ENCODE results near the gene MIS18A.
"Not testable (repeated sequence)": the region's sequence is repeated elsewhere in the genome, so short reads cannot be mapped to it uniquely, and the experiment has no call there.

Gene MIS18A

GRCh38 chr21:32285476-32285875, 6.6 kb upstream of the MIS18A start:
- H3K4me3 ChIP-seq (ENCODE audit: low read length): no peak overlapping the region
- H3K9me3 ChIP-seq (ENCODE audit: control insufficient read depth, insufficient read depth, low read length): no peaks in the 10 kb centered on the region
- no peaks in the 10 kb centered on the region for H3K36me3 ChIP-seq (ENCODE audit: control insufficient read depth, insufficient read depth, low read length)
- DNase-seq (ENCODE audit: low read depth, low spot score): no peak
- H3K4me1 ChIP-seq (ENCODE audit: control insufficient read depth, insufficient read depth, low read length): no peaks in the 10 kb centered on the region
- WGBS (ENCODE audit: insufficient coverage, insufficient read length): no CpG with 5 or more reads among the region's 4 CpGs
- H3K27ac ChIP-seq (ENCODE audit: low read length): no peak overlapping the region
- no peaks in the 10 kb centered on the region for H3K27me3 ChIP-seq (ENCODE audit: control insufficient read depth, insufficient read depth, low read length)

- Histone ChIP-seq H3K4me3 (ENCODE audit: low read length) (no peak overlapping the region), H3K9me3 (ENCODE audit: control insufficient read depth, insufficient read depth, low read length) (no peaks in the 10 kb centered on the region), H3K27ac (ENCODE audit: low read length) (no peak overlapping the region), H3K4me1 (ENCODE audit: control insufficient read depth, insufficient read depth, low read length) (peaks cover 2% of the 10 kb centered on the region), H3K36me3 (ENCODE audit: control insufficient read depth, insufficient read depth, low read length) (no peaks in the 10 kb centered on the region), H3K27me3 (ENCODE audit: control insufficient read depth, insufficient read depth, low read length) (no peaks in the 10 kb centered on the region)
- WGBS (ENCODE audit: insufficient coverage, insufficient read length): no CpG with 5 or more reads among the region's 6 CpGs
- no peak for DNase-seq (ENCODE audit: low read depth, low spot score)
Observed at GRCh38 chr21:32282992-32283391, 4.1 kb upstream of the MIS18A start.

DNA sequence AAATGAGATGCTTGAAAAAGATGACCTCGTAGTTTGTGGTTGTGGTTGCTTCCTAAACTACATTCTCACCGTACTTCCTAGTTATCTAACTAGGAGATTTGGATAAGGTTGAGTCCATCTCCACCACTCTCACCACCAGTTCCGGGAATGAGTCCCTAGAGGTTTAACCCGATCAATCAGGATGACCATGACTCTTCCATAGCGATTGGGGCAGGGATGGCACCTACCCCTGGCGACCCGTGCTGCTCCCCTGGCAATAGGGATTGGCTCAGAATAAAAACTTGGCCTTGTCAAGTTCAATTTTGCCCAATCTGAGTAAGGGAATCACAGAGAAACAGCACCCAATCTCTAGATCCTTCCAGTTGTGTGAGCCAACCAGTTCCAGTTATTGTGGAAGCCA, 2.7 kb upstream of the MIS18A start:
- Histone ChIP-seq H3K4me1 (ENCODE audit: control insufficient read depth, insufficient read depth, low read length) (peaks cover 2% of the 10 kb centered on the region), H3K4me3 (ENCODE audit: low read length) (no peak overlapping the region), H3K27me3 (ENCODE audit: control insufficient read depth, insufficient read depth, low read length) (no peaks in the 10 kb centered on the region), H3K9me3 (ENCODE audit: control insufficient read depth, insufficient read depth, low read length) (no peaks in the 10 kb centered on the region), H3K27ac (ENCODE audit: low read length) (no peak overlapping the region), H3K36me3 (ENCODE audit: control insufficient read depth, insufficient read depth, low read length) (no peaks in the 10 kb centered on the region)
- DNase-seq (ENCODE audit: low read depth, low spot score): no peak
- no CpG with 5 or more reads among the region's 7 CpGs for WGBS (ENCODE audit: insufficient coverage, insufficient read length)

DNA sequence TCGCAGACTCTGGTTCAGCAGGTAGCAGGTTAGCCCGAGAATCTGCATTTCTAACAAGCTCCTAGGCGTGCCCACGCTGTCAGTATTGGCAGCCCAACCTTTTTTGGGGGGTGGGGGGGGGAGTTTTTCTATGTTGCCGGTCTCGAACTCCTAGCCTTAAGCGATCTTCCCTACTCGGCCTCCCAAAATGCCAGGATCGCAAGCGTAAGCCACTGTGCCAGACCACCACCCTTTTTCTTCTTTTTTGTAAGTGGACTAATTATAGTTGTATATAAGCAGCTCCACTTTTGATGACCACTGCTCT, 480 bp upstream of the MIS18A start:
- DNase-seq (ENCODE audit: low read depth, low spot score): no peak
- H3K27me3 ChIP-seq (ENCODE audit: control insufficient read depth, insufficient read depth, low read length): no peaks in the 10 kb centered on the region
- H3K9me3 ChIP-seq (ENCODE audit: control insufficient read depth, insufficient read depth, low read length): no peaks in the 10 kb centered on the region
- H3K4me3 ChIP-seq (ENCODE audit: low read length): peak overlapping the region; percentile 89; the same call in 1 of the 2 replicates
- no peak overlapping the region for H3K27ac ChIP-seq (ENCODE audit: low read length)
- no peaks in the 10 kb centered on the region for H3K36me3 ChIP-seq (ENCODE audit: control insufficient read depth, insufficient read depth, low read length)
- no CpG with 5 or more reads among the region's 10 CpGs for WGBS (ENCODE audit: insufficient coverage, insufficient read length)
- H3K4me1 ChIP-seq (ENCODE audit: control insufficient read depth, insufficient read depth, low read length): peaks cover 2% of the 10 kb centered on the region

GRCh38 chr21:32278103-32278502, 746 bp downstream of the MIS18A start:
- Histone ChIP-seq H3K27me3 (ENCODE audit: control insufficient read depth, insufficient read depth, low read length) (no peaks in the 10 kb centered on the region), H3K27ac (ENCODE audit: low read length) (no peak overlapping the region), H3K4me1 (ENCODE audit: control insufficient read depth, insufficient read depth, low read length) (peaks cover 2% of the 10 kb centered on the region), H3K36me3 (ENCODE audit: control insufficient read depth, insufficient read depth, low read length) (peaks cover 2% of the 10 kb centered on the region; the same call in 1 of the 2 replicates), H3K4me3 (ENCODE audit: low read length) (peak overlapping the region; percentile 89), H3K9me3 (ENCODE audit: control insufficient read depth, insufficient read depth, low read length) (no peaks in the 10 kb centered on the region)
- no peak for DNase-seq (ENCODE audit: low read depth, low spot score)
- no CpG with 5 or more reads among the region's 9 CpGs for WGBS (ENCODE audit: insufficient coverage, insufficient read length)

DNA sequence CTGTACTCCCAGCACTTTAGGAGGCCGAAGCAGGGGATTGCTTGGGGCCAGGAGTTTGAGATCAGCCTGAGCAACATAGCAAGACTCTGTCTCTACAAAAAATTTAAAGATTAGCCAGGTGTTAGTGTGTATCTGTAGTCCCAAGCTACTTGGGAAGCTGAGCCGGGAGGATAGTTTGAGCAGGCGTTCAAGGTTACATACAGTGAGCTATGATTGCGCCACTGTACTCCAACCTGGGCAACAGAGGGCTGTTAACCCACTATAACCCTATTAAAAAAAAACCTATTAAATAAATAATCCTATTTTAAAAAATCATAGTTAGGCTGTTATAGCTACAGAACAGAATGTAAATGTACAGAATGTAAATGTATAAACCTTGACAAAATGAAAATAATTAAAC, 2.2 kb downstream of the MIS18A start:
- peaks cover 2% of the 10 kb centered on the region for H3K4me1 ChIP-seq (ENCODE audit: control insufficient read depth, insufficient read depth, low read length)
- no peaks in the 10 kb centered on the region for H3K27me3 ChIP-seq (ENCODE audit: control insufficient read depth, insufficient read depth, low read length)
- no peak for DNase-seq (ENCODE audit: low read depth, low spot score)
- H3K4me3 ChIP-seq (ENCODE audit: low read length): no peak overlapping the region
- WGBS (ENCODE audit: insufficient coverage, insufficient read length): no CpG with 5 or more reads among the region's 4 CpGs
- H3K27ac ChIP-seq (ENCODE audit: low read length): no peak overlapping the region
- peaks cover 2% of the 10 kb centered on the region; the same call in 1 of the 2 replicates for H3K36me3 ChIP-seq (ENCODE audit: control insufficient read depth, insufficient read depth, low read length)
- no peaks in the 10 kb centered on the region for H3K9me3 ChIP-seq (ENCODE audit: control insufficient read depth, insufficient read depth, low read length)

- Histone ChIP-seq H3K4me1 (ENCODE audit: control insufficient read depth, insufficient read depth, low read length) (no peaks in the 10 kb centered on the region), H3K27ac (ENCODE audit: low read length) (no peak overlapping the region), H3K36me3 (ENCODE audit: control insufficient read depth, insufficient read depth, low read length) (peaks cover 2% of the 10 kb centered on the region; the same call in 1 of the 2 replicates), H3K4me3 (ENCODE audit: low read length) (no peak overlapping the region), H3K27me3 (ENCODE audit: control insufficient read depth, insufficient read depth, low read length) (no peaks in the 10 kb centered on the region), H3K9me3 (ENCODE audit: control insufficient read depth, insufficient read depth, low read length) (no peaks in the 10 kb centered on the region)
- DNase-seq (ENCODE audit: low read depth, low spot score): no peak
- no CpG with 5 or more reads among the region's 4 CpGs for WGBS (ENCODE audit: insufficient coverage, insufficient read length)
Observed at GRCh38 chr21:32270748-32271147, 8.1 kb downstream of the MIS18A start.

DNA sequence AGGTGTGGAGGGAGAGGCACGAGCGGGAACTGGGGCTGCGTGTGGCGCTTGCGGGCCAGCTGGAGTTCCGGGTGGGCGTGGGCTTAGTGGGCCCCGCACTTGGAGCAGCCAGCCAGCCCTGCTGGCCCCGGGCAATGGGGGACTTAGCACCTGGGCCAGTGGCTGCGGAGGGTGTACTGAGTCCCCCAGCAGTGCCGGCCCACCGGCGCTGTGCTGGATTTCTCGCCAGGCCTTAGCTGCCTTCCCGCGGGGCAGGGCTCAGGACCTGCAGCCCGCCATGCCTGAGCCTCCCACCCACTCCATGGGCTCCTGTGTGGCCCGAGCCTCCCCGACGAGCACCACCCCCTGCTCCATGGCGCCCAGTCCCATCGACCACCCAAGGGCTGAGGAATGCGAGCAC, 13.5 kb downstream of the MIS18A start:
- H3K27me3 ChIP-seq (ENCODE audit: control insufficient read depth, insufficient read depth, low read length); H3K27ac ChIP-seq (ENCODE audit: low read length); H3K36me3 ChIP-seq (ENCODE audit: control insufficient read depth, insufficient read depth, low read length); DNase-seq (ENCODE audit: low read depth, low spot score); H3K4me3 ChIP-seq (ENCODE audit: low read length); H3K9me3 ChIP-seq (ENCODE audit: control insufficient read depth, insufficient read depth, low read length); H3K4me1 ChIP-seq (ENCODE audit: control insufficient read depth, insufficient read depth, low read length): not testable (repeated sequence)
- WGBS (ENCODE audit: insufficient coverage, insufficient read length): no CpG with 5 or more reads among the region's 23 CpGs

DNA sequence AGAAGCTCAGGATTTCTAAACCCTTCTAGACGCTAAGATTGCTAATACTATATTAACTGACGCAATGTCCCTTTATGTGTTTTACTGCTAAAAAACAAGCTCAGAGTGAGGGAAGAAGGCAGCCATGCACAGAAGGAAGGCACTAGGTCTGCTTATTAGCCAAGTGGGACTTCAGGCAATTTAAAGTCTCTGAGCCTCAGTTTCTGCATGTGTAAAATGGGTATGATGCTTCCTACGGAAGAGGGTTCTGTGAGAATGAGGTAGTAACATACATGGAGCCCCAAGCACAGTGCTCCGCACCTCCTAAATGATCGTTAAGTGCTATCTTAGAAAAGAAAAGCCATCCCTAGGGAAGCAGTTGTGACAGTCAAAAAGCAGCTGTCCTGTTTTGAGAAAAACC, 16.9 kb downstream of the MIS18A start:
- DNase-seq (ENCODE audit: low read depth, low spot score): no peak
- no peaks in the 10 kb centered on the region; the same call in 1 of the 2 replicates for H3K36me3 ChIP-seq (ENCODE audit: control insufficient read depth, insufficient read depth, low read length)
- H3K9me3 ChIP-seq (ENCODE audit: control insufficient read depth, insufficient read depth, low read length): no peaks in the 10 kb centered on the region
- no peaks in the 10 kb centered on the region for H3K27me3 ChIP-seq (ENCODE audit: control insufficient read depth, insufficient read depth, low read length)
- no peak overlapping the region for H3K27ac ChIP-seq (ENCODE audit: low read length)
- no CpG with 5 or more reads among the region's 5 CpGs for WGBS (ENCODE audit: insufficient coverage, insufficient read length)
- H3K4me3 ChIP-seq (ENCODE audit: low read length): no peak overlapping the region
- H3K4me1 ChIP-seq (ENCODE audit: control insufficient read depth, insufficient read depth, low read length): no peaks in the 10 kb centered on the region

- no CpG with 5 or more reads among the region's 2 CpGs for WGBS (ENCODE audit: insufficient coverage, insufficient read length)
Observed at GRCh38 chr21:32260130-32260529, 18.7 kb downstream of the MIS18A start.

GRCh38 chr21:32258786-32259048, 20.1 kb downstream of the MIS18A start:
- H3K27ac ChIP-seq (ENCODE audit: low read length); DNase-seq (ENCODE audit: low read depth, low spot score): not testable (repeated sequence)
- no CpG with 5 or more reads among the region's 5 CpGs for WGBS (ENCODE audit: insufficient coverage, insufficient read length)

More at GRCh38 chr21:32260130-32260529, 18.7 kb downstream of the MIS18A start:
- no peak for DNase-seq (ENCODE audit: low read depth, low spot score)
- no peak overlapping the region for H3K4me3 ChIP-seq (ENCODE audit: low read length)
- H3K9me3 ChIP-seq (ENCODE audit: control insufficient read depth, insufficient read depth, low read length): no peaks in the 10 kb centered on the region
- H3K27me3 ChIP-seq (ENCODE audit: control insufficient read depth, insufficient read depth, low read length): no peaks in the 10 kb centered on the region
- H3K27ac ChIP-seq (ENCODE audit: low read length): no peak overlapping the region
- H3K36me3 ChIP-seq (ENCODE audit: control insufficient read depth, insufficient read depth, low read length): no peaks in the 10 kb centered on the region
- no peaks in the 10 kb centered on the region for H3K4me1 ChIP-seq (ENCODE audit: control insufficient read depth, insufficient read depth, low read length)

More at GRCh38 chr21:32258786-32259048, 20.1 kb downstream of the MIS18A start:
- not testable (repeated sequence) for H3K4me1 ChIP-seq (ENCODE audit: control insufficient read depth, insufficient read depth, low read length); H3K36me3 ChIP-seq (ENCODE audit: control insufficient read depth, insufficient read depth, low read length); H3K9me3 ChIP-seq (ENCODE audit: control insufficient read depth, insufficient read depth, low read length); H3K4me3 ChIP-seq (ENCODE audit: low read length); H3K27me3 ChIP-seq (ENCODE audit: control insufficient read depth, insufficient read depth, low read length)

Data from iPS DF 6.9 (cell line).